Activated T-cell treated with anti-CD3 and anti-CD28 coated beads for 24 hours (primary cell): Measurements from ENCODE around the gene PRDX4.
"Not testable (repeated sequence)": the region's sequence is repeated elsewhere in the genome, so short reads cannot be mapped to it uniquely, and the experiment has no call there.

ENCODE experiments used
- DNase-seq: peaks from one replicate; pipeline ENCODE4 v3.0.0-alpha.2; 2020; ENCODE audit warnings: low read depth

Gene PRDX4

GRCh38 chrX:23667239-23668177 is at the start of gene PRDX4:
Gene PRDX4, plus strand, starts transcription at chrX:23667493. Its CDS starts 78 bp downstream, at chrX:23667571.
- DNase-seq = peak; percentile 70

- no peak for DNase-seq
Observed at GRCh38 chrX:23621621-23622265, 45.5 kb upstream of the PRDX4 start.

GRCh38 chrX:23623797-23624196 is 43.5 kb upstream of the PRDX4 start:
- DNase-seq = no peak

- DNase-seq = no peak
Observed at GRCh38 chrX:23626651-23627050, 40.6 kb upstream of the PRDX4 start.

- DNase-seq = no peak
Observed at GRCh38 chrX:23628131-23628530, 39.2 kb upstream of the PRDX4 start.

- no peak for DNase-seq
Observed at GRCh38 chrX:23631136-23631535, 36.2 kb upstream of the PRDX4 start.

GRCh38 chrX:23633834-23634580 is 33.3 kb upstream of the PRDX4 start:
- DNase-seq = no peak

GRCh38 chrX:23637187-23637586 is 30.1 kb upstream of the PRDX4 start:
- DNase-seq = no peak

- no peak for DNase-seq
Observed at GRCh38 chrX:23643020-23643419, 24.3 kb upstream of the PRDX4 start.

- no peak for DNase-seq
Observed at GRCh38 chrX:23644744-23645143, 22.5 kb upstream of the PRDX4 start.

- no peak for DNase-seq
Observed at GRCh38 chrX:23656091-23656490, 11.2 kb upstream of the PRDX4 start.

- no peak for DNase-seq
Observed at GRCh38 chrX:23656684-23657083, 10.6 kb upstream of the PRDX4 start.

GRCh38 chrX:23659339-23659738 is 8.0 kb upstream of the PRDX4 start:
- DNase-seq = no peak

GRCh38 chrX:23660083-23660765 is 7.1 kb upstream of the PRDX4 start:
- not testable (repeated sequence) for DNase-seq

- no peak for DNase-seq
Observed at GRCh38 chrX:23660766-23661132, 6.5 kb upstream of the PRDX4 start.

- no peak for DNase-seq
Observed at GRCh38 chrX:23661671-23662070, 5.6 kb upstream of the PRDX4 start.

GRCh38 chrX:23662187-23662586 is 5.1 kb upstream of the PRDX4 start:
- no peak for DNase-seq

GRCh38 chrX:23662853-23663252 is 4.4 kb upstream of the PRDX4 start:
- no peak for DNase-seq

- no peak for DNase-seq
Observed at GRCh38 chrX:23664496-23664895, 2.8 kb upstream of the PRDX4 start.

GRCh38 chrX:23666282-23666681 is 1.0 kb upstream of the PRDX4 start:
- DNase-seq = no peak

GRCh38 chrX:23668335-23668734 is 1.0 kb downstream of the PRDX4 start:
- no peak for DNase-seq

GRCh38 chrX:23670528-23670927 is 3.2 kb downstream of the PRDX4 start:
- DNase-seq = no peak
